Natural killer cell (primary cell): Measurements from ENCODE around the gene MARK3. TPM values are rescaled to one million over a fixed set of nuclear protein-coding genes. Genes with fewer than 3 reads are reported as not detected.

ENCODE experiments used
- ATAC-seq, 3 donors: fragments of 150-1000 bp in 2 of 3; fragments of 200-7000 bp in 1 of 3; cut with Tn5 transposase; 1 replicate in 1 of 3; 2 replicates in 2 of 3; pipeline ENCODE4 v1.10.0; 2021; ENCODE audit warnings: mild to moderate bottlenecking in 2 of 3, moderate library complexity in 2 of 3
- DNase-seq, 2 donors: peaks; one replicate each; pipeline versions ENCODE4 v3.0.0 to v3.0.0-alpha.2; 2013 to 2021; ENCODE audit warnings: mixed read lengths in 1 of 2
- H3K27ac ChIP-seq: one replicate; pipeline ENCODE4 v1.5.1; 2013; ENCODE audit warnings: mild to moderate bottlenecking, low read length
- H3K27me3 ChIP-seq: one replicate; pipeline ENCODE4 v1.6.1; 2013; ENCODE audit warnings: low read length; ENCODE audit not compliant: control insufficient read depth, insufficient read depth
- H3K36me3 ChIP-seq: one replicate; pipeline ENCODE4 v1.6.1; 2013; ENCODE audit warnings: low read length; ENCODE audit not compliant: control insufficient read depth, insufficient read depth
- H3K4me1 ChIP-seq: one replicate; pipeline ENCODE4 v1.6.1; 2013; ENCODE audit warnings: low read length; ENCODE audit not compliant: control insufficient read depth, insufficient read depth
- H3K4me3 ChIP-seq: one replicate; pipeline ENCODE4 v1.5.1; 2013; ENCODE audit warnings: low read length
- H3K9me3 ChIP-seq: one replicate; pipeline ENCODE4 v1.6.1; 2013; ENCODE audit warnings: low read length; ENCODE audit not compliant: control insufficient read depth, insufficient read depth
- H3K27ac Mint-ChIP-seq, 2 donors: one replicate each; pipeline ENCODE4 v1.8.0; 2022; ENCODE audit warnings: mild to moderate bottlenecking in 2 of 2, mixed read lengths in 2 of 2, moderate library complexity in 1 of 2
- H3K27me3 Mint-ChIP-seq, 2 donors: one replicate each; pipeline ENCODE4 v1.8.0; 2022; ENCODE audit warnings: low read depth in 2 of 2, mixed read lengths in 2 of 2
- H3K36me3 Mint-ChIP-seq: one replicate; pipeline ENCODE4 v1.8.0; 2022; ENCODE audit warnings: mixed read lengths
- H3K4me1 Mint-ChIP-seq, 2 donors: one replicate each; pipeline ENCODE4 v1.8.0; 2022; ENCODE audit warnings: mixed read lengths in 2 of 2
- H3K4me3 Mint-ChIP-seq: one replicate; pipeline ENCODE4 v1.8.0; 2022; ENCODE audit warnings: mild to moderate bottlenecking, moderate library complexity, mixed read lengths
- H3K9me3 Mint-ChIP-seq, 2 donors: one replicate each; pipeline ENCODE4 v1.8.0; 2022; ENCODE audit warnings: mixed read lengths in 2 of 2
- WGBS: methylation state at CpG from one replicate; pipeline ENCODE4 v1.1.7; 2013; ENCODE audit warnings: missing lambda C conversion rate; ENCODE audit not compliant: insufficient coverage; 5-methylcytosine and 5-hydroxymethylcytosine counted together
- intact Hi-C: fragments of 100-400 bp; cut with micrococcal nuclease; formaldehyde crosslinking; loops from one replicate; pipeline ENCODE4 v1.14.2; 2022
- total RNA-seq, 4 donors: library from RNA; stranded (reverse); fragments of 120-200 nt in 1 of 4; gene quantifications; one replicate each; pipeline versions ENCODE4 v1.2.3 to v1.2.4, GENCODE V29; 2013 to 2022
- TF ChIP-seq, protein P1 (sequence below): fragments of 200-600 bp; IDR thresholded peaks from one replicate; pipeline ENCODE4 v1.8.0; 2022; ENCODE audit warnings: antibody characterized with exemption

MARK3 gene
- total RNA-seq, 3 donors from 2014 or later (not counting 1 experiment from before 2014, with no cell fraction given) = 138 to 167 (median 152) TPM

DNA sequence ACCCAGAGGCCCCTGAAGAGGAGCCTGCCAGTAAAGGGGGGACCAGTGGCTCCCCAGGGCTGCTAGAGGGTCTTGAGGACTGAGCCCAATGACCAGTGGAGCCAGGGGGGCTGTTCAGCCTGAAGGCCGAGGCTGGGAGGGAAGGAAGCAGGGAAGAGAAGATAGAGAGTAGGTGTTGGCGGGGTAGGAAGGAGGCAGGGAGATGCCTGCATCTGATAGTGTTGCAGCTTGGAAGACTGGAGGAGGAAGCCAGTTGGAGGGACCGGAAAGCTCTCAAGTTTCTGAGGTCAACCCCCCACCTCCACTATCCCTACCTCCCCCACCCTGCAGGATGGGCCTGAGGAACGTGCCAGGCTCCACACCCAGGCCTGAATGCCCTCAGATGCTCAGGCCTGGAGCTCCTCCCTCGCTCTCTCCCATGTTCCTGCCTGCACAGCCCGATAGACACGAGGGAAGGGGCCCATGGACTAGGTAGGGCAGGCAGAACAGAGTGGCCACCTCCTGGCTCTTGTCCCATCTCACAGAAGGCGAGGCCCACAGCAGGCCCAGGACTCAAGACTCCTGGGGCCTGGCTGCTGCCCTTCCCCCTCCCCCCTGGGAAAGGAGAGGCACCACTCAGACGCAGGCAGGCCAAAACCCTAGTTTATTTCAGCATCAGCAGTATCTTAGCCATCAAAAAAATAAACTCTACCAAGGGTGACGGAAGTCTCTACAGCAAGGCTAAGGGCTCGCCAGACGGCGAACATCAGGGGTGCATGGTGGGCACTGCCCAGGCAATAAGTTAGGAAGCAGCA, 134.0 kb downstream of the MARK3 start:
- Mint-ChIP-seq H3K4me3 (peak overlapping the region; percentile 66), H3K27ac (no peak overlapping the region), H3K4me1 (peaks cover 0 to 14% of the 10 kb centered on the region in 2 donors), H3K36me3 (no peaks in the 10 kb centered on the region), H3K27me3 (peaks cover 0 to 6% of the 10 kb centered on the region in 2 donors), H3K9me3 (no peaks in the 10 kb centered on the region)
- peaks cover 5% of the 10 kb centered on the region for H3K27me3 ChIP-seq
- H3K4me1 ChIP-seq = peaks cover 19% of the 10 kb centered on the region
- ATAC-seq (no peak), DNase-seq (no peak)
- intact Hi-C loops = loop anchor here (1.0 kb wide), 1 partner anchor 27 kb away; no protein-coding TSS in a partner anchor
- H3K4me3 ChIP-seq = no peak overlapping the region
- TF ChIP-seq, protein P1, sequence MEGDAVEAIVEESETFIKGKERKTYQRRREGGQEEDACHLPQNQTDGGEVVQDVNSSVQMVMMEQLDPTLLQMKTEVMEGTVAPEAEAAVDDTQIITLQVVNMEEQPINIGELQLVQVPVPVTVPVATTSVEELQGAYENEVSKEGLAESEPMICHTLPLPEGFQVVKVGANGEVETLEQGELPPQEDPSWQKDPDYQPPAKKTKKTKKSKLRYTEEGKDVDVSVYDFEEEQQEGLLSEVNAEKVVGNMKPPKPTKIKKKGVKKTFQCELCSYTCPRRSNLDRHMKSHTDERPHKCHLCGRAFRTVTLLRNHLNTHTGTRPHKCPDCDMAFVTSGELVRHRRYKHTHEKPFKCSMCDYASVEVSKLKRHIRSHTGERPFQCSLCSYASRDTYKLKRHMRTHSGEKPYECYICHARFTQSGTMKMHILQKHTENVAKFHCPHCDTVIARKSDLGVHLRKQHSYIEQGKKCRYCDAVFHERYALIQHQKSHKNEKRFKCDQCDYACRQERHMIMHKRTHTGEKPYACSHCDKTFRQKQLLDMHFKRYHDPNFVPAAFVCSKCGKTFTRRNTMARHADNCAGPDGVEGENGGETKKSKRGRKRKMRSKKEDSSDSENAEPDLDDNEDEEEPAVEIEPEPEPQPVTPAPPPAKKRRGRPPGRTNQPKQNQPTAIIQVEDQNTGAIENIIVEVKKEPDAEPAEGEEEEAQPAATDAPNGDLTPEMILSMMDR = no peak
- no peaks in the 10 kb centered on the region for H3K36me3 ChIP-seq
- no peak overlapping the region for H3K27ac ChIP-seq
- 42% methylated on average over 12 of the region's 13 CpGs for WGBS
- H3K9me3 ChIP-seq = no peaks in the 10 kb centered on the region

DNA sequence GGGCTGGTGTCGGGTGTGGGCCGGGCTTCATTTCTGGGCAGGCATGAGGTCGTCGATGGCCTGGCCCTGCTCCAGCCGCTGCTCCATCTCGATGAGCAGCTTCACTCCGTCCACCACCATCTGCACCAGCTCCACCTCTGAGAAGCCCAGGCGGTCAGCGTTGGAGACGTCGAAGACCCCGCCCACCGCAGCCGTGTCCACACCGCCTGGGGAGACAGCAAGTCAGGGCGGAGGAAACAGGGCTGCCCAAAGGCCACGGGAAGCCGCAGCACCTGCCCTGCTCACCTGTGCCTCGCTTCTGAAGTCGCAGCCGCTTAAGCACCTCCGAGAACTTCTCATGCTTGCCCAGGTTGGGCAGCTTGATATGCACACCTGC, 134.6 kb downstream of the MARK3 start:
- Histone ChIP-seq H3K4me1 (peaks cover 19% of the 10 kb centered on the region), H3K27me3 (peaks cover 5% of the 10 kb centered on the region), H3K4me3 (no peak overlapping the region), H3K9me3 (no peaks in the 10 kb centered on the region), H3K27ac (no peak overlapping the region), H3K36me3 (no peaks in the 10 kb centered on the region)
- WGBS = 89% methylated on average over 22 of the region's 22 CpGs
- H3K27me3 Mint-ChIP-seq = peaks cover 0 to 6% of the 10 kb centered on the region in 2 donors
- H3K4me3 Mint-ChIP-seq = peak overlapping the region; percentile 66
- H3K27ac Mint-ChIP-seq = no peak overlapping the region
- TF ChIP-seq, protein P1 = no peak
- ATAC-seq (no peak), DNase-seq (no peak)
- intact Hi-C loops = loop anchor here (1.0 kb wide), 1 partner anchor 26 kb away; no protein-coding TSS in a partner anchor
- H3K36me3 Mint-ChIP-seq = no peaks in the 10 kb centered on the region
- no peaks in the 10 kb centered on the region for H3K9me3 Mint-ChIP-seq
- peaks cover 0 to 14% of the 10 kb centered on the region in 2 donors for H3K4me1 Mint-ChIP-seq

DNA sequence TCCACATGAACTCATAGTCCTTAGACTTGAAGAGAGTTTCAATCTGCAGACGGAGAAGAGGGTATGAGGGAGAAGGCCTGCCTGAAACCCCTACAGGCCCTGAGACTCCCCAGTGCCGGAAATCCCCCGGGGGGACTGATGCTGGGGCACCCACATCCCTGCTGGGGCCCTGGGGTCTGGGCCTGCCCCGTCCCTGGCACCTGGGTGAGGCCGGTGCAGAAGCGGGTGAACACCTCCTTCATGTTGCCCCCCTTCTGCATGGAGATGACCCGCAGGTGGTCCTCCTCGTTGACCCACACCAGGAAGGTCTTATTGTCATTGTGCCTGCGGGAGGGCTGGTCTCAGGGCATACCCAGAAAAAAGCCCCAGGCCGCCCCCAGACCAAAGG, 135.0 kb downstream of the MARK3 start:
- Mint-ChIP-seq H3K27me3 (peaks cover 0 to 6% of the 10 kb centered on the region in 2 donors), H3K27ac (no peak overlapping the region), H3K9me3 (no peaks in the 10 kb centered on the region), H3K36me3 (no peaks in the 10 kb centered on the region), H3K4me1 (peaks cover 0 to 14% of the 10 kb centered on the region in 2 donors), H3K4me3 (peak overlapping the region; percentile 35)
- ATAC-seq (no peak), DNase-seq (no peak)
- Histone ChIP-seq H3K27ac (no peak overlapping the region), H3K36me3 (no peaks in the 10 kb centered on the region), H3K4me1 (peaks cover 19% of the 10 kb centered on the region), H3K4me3 (no peak overlapping the region), H3K9me3 (no peaks in the 10 kb centered on the region), H3K27me3 (peaks cover 5% of the 10 kb centered on the region)
- TF ChIP-seq, protein P1 = no peak
- intact Hi-C loops = no loop called here
- 74% methylated on average over 10 of the region's 10 CpGs for WGBS
